ENCODE data around the gene STK32C. TPM values are rescaled to one million over a fixed set of nuclear protein-coding genes. Genes with fewer than 3 reads are reported as not detected.

STK32C gene
- total RNA-seq, 1 donor from 2014 or later: 9.9 TPM

DNA sequence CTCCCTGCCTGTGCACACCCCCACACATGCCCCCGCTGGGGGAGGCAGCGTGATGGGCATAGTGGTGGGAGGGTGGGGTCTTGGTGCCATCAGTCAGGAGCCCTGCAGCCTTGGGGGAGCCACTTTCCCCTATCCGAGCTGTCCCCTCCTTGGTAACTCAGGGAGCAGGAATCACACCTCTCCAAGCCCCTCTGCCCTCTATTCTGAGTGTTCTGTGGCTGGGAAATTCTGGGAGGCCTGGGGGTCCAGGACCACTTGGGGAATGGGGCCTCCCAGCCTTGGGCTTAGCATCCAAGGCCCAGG is 109.7 kb downstream of the STK32C start:
- TF ChIP-seq, protein P1, sequence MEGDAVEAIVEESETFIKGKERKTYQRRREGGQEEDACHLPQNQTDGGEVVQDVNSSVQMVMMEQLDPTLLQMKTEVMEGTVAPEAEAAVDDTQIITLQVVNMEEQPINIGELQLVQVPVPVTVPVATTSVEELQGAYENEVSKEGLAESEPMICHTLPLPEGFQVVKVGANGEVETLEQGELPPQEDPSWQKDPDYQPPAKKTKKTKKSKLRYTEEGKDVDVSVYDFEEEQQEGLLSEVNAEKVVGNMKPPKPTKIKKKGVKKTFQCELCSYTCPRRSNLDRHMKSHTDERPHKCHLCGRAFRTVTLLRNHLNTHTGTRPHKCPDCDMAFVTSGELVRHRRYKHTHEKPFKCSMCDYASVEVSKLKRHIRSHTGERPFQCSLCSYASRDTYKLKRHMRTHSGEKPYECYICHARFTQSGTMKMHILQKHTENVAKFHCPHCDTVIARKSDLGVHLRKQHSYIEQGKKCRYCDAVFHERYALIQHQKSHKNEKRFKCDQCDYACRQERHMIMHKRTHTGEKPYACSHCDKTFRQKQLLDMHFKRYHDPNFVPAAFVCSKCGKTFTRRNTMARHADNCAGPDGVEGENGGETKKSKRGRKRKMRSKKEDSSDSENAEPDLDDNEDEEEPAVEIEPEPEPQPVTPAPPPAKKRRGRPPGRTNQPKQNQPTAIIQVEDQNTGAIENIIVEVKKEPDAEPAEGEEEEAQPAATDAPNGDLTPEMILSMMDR (IDR thresholded peaks at IDR 0.05; ENCODE audit: unreplicated experiment): no peak
- Mint-ChIP-seq H3K4me1 (no peaks in the 10 kb centered on the region), H3K9me3 (no peaks in the 10 kb centered on the region), H3K4me3 (no peak overlapping the region), H3K27ac (no peak overlapping the region), H3K27me3 (ENCODE audit: low read depth) (peaks cover 4% of the 10 kb centered on the region), H3K36me3 (no peaks in the 10 kb centered on the region)
- no peak for DNase-seq (ENCODE audit: low spot score in 2 of 2, unreplicated experiment in 2 of 2)

DNA sequence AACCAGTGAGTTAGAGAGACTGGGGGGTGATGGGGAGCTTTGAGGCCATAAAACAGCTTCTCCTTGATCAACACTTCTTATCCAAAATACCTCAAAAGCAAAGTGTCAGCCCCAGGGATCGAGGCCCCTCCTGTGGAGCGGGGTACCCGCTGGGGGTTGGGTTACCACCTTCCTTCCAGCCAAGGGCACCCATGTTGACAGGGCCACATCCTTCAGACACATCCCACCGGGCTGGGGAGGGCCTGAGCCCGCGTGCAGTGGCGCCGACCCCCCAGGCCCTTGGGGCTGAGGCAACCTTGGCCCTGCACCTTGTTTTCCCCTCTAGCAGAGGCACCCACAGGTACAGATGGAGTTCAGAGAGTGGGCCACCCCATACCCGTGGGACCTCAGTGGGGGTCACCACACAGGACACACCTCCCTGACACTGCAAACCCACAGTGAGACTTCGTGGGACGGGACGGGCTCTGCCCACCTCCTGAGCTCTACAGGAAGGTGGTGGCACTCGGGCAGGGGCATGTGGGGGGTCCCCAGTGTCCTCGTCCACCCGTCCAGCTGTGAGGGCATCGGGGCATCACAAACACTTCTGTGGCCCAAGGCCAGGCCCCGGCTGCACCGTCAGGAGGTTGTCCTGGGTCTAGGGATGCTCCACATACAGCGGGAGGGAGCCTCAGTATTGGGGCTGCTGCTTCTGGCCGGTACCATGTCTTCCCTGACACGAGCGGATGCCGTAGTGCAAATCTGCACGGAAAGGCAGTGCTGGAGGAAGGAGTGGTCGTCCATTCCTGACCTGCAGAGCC is 110.3 kb downstream of the STK32C start:
- Mint-ChIP-seq H3K36me3 (no peaks in the 10 kb centered on the region), H3K27me3 (ENCODE audit: low read depth) (peaks cover 9% of the 10 kb centered on the region), H3K9me3 (no peaks in the 10 kb centered on the region), H3K4me3 (no peak overlapping the region), H3K27ac (no peak overlapping the region), H3K4me1 (no peaks in the 10 kb centered on the region)
- DNase-seq (ENCODE audit: low spot score in 2 of 2, unreplicated experiment in 2 of 2): no peak
- TF ChIP-seq, protein P1 (IDR thresholded peaks at IDR 0.05; ENCODE audit: unreplicated experiment): no peak

DNA sequence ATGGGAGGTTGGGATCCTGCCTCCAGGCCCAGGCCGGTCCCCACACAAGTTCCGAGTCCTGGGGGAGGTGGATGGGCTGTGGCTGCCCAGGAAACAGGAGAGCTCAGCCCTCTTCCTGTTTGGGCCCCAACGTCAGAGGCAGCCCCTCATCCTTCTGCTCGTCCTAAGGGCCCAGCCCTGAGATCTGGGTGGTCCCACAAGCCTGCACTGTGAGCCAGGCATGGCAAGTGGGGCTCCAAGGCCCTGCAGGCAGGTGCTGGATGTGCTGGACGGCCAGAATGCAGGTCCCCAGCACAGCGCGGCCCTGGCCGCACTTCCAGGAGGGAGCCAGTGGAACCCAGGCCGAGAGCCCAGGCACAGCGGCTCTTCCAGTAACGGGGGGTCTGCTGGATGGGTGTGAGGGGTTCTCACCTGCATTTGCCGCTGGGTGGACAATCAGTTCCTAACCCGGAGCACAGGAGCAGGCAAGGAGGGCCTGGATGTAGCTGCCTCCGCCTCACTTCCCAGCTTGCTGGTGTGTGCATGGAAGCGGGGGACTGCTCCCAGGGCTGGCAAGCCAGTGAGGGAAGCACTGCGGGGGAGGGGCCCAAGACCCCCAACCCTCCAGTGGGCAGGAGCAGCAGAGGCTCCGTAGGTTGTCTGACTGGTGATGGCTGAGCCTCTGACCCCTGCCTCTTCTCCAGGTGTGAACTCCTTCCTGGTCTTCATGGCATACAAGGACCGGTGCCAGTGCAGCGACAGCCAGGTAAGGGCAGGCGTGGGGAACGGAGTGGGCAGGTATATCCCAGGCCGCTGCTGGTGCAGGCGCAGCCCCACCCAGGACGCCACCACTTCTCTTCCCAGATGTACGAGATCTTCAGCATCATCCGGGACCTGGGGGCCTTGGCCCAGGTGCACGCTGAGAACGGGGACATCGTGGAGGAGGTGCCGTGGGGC is 111.3 kb downstream of the STK32C start:
- H3K27ac Mint-ChIP-seq: no peak overlapping the region
- H3K4me1 Mint-ChIP-seq: no peaks in the 10 kb centered on the region
- no peaks in the 10 kb centered on the region for H3K36me3 Mint-ChIP-seq

DNA sequence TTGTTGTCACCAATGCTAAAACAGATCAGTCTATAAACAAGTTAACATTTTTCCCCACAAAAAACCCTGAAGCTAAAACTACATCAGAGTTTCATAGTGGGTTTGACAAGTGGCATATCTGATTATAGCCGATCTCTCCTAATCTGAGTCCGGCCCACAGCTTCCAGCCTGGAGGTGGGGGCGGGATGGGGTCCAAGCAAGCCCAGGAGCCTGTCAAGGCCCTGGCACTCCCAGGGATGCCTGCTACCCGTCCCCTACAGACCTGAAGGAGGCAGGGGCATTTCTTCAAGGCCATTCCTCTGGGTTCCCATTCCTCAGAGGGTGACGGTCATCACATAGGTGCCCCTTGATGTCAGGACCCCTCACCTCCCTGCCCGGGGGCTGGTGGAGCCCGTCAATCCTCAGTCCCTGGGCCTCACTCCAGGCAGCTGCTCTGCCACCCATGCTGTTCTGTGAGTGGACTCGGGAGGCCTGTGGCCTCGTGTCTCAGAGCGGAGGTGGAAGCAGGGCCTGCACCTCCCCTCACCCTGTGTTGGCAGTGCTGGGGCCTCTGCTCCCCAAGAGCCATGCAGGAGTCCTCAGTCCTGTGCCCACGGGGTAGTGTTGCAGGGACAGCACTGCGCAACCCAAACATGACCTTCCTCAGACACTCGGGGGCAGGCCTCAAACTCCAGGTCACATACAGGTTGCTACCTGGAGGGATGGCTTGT is 112.2 kb downstream of the STK32C start:
- H3K27me3 Mint-ChIP-seq (ENCODE audit: low read depth): peaks cover 19% of the 10 kb centered on the region
- no peak for DNase-seq (ENCODE audit: low spot score in 2 of 2, unreplicated experiment in 2 of 2)
- H3K36me3 Mint-ChIP-seq: peaks cover 2% of the 10 kb centered on the region
- H3K27ac Mint-ChIP-seq: no peak overlapping the region
- peaks cover 3% of the 10 kb centered on the region for H3K9me3 Mint-ChIP-seq
- no peak overlapping the region for H3K4me3 Mint-ChIP-seq
- TF ChIP-seq, protein P1 (IDR thresholded peaks at IDR 0.05; ENCODE audit: unreplicated experiment): no peak
- H3K4me1 Mint-ChIP-seq: no peaks in the 10 kb centered on the region

More for the DNA sequence above, 111.3 kb downstream of the STK32C start:
- H3K9me3 Mint-ChIP-seq: no peaks in the 10 kb centered on the region
- no peak for DNase-seq (ENCODE audit: low spot score in 2 of 2, unreplicated experiment in 2 of 2)
- TF ChIP-seq, protein P1 (IDR thresholded peaks at IDR 0.05; ENCODE audit: unreplicated experiment): no peak
- no peak overlapping the region for H3K4me3 Mint-ChIP-seq
- H3K27me3 Mint-ChIP-seq (ENCODE audit: low read depth): peaks cover 16% of the 10 kb centered on the region

DNA sequence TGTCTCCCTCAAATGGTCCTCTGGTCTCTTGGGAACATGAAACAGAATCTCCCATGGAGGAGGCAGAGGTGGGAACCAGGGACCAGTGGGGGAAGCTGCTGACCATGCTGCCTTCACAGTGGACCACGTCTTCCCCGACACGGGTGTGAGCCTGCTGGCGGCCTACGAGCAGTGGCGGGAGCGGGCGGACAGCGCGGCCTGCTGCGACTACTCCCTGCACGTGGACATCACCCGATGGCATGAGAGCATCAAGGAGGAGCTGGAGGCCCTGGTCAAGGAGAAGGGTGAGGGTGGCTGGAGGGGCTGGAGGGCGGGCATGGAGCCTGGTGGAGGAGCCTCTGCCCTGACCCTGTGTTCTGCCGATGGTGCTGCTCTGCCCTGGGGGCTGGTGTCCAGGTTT is 113.0 kb downstream of the STK32C start:
- Mint-ChIP-seq H3K36me3 (peaks cover 3% of the 10 kb centered on the region), H3K27ac (no peak overlapping the region), H3K27me3 (ENCODE audit: low read depth) (peaks cover 27% of the 10 kb centered on the region), H3K9me3 (peaks cover 3% of the 10 kb centered on the region), H3K4me3 (no peak overlapping the region), H3K4me1 (no peaks in the 10 kb centered on the region)
- DNase-seq (ENCODE audit: low spot score in 2 of 2, unreplicated experiment in 2 of 2): no peak
- TF ChIP-seq, protein P1 (IDR thresholded peaks at IDR 0.05; ENCODE audit: unreplicated experiment): no peak

Measured in mesothelial cell of epicardium (in vitro differentiated cells).